Body of pancreas (tissue), 4 donors: ENCODE data around the gene RHOC. TPM values are rescaled to one million over a fixed set of nuclear protein-coding genes. Genes with fewer than 3 reads are reported as not detected.

ENCODE experiments used
- ATAC-seq: fragments of 150-250 bp; one replicate; pipeline ENCODE4 v1.9.1; 2016
- DNase-seq, 4 donors: peaks; one replicate each; pipeline ENCODE4 v3.0.0-alpha.2; 2019
- H3K27ac ChIP-seq, 4 donors: fragments of 200-600 bp; sonication (generic); 1 replicate in 3 of 4; 2 replicates in 1 of 4; pipeline versions ENCODE4 v1.5.1 to v1.6.1; 2016 to 2019; ENCODE audit warnings: mild to moderate bottlenecking in 1 of 4, mixed read lengths in 1 of 4, moderate library complexity in 1 of 4
- H3K27me3 ChIP-seq, 2 donors: fragments of 200-600 bp; sonication (generic); one replicate each; pipeline ENCODE4 v1.6.0; 2016; ENCODE audit warnings: mild to moderate bottlenecking in 1 of 2
- H3K36me3 ChIP-seq, 2 donors: fragments of 200-600 bp; sonication (generic); replicated peaks in 1 of 2; 2 replicates each; pipeline ENCODE4 v1.5.1; 2016; ENCODE audit warnings: low read depth in 2 of 2; ENCODE audit not compliant: insufficient read depth in 1 of 2
- H3K4me1 ChIP-seq: fragments of 200-600 bp; sonication (generic); one replicate; pipeline ENCODE4 v1.6.0; 2016
- H3K4me3 ChIP-seq, 2 donors: fragments of 200-600 bp; sonication (generic); 1 replicate in 1 of 2; 2 replicates in 1 of 2; pipeline ENCODE4 v1.5.1; 2016 to 2019
- H3K9me3 ChIP-seq, 3 donors: fragments of 200-600 bp; sonication (generic); 1 replicate in 2 of 3; 2 replicates in 1 of 3; pipeline ENCODE4 v1.5.1; 2016
- CTCF ChIP-seq, 7 experiments: fragments of 450-650 bp in 4 of 7; fragments of 200-600 bp in 3 of 7; sonication (generic) in 3 of 7; IDR thresholded peaks; one replicate each; pipeline ENCODE4 v1.5.1; 2016 to 2019; ENCODE audit warnings: antibody characterized with exemption in 7 of 7
- POLR2A ChIP-seq, 3 donors: fragments of 450-650 bp; IDR thresholded peaks; one replicate each; pipeline ENCODE4 v1.6.1; 2016; ENCODE audit warnings: antibody characterized with exemption in 3 of 3, mild to moderate bottlenecking in 2 of 3
- WGBS, 2 donors: methylation state at CpG; one replicate each; pipeline ENCODE4 v1.1.5; 2017; 5-methylcytosine and 5-hydroxymethylcytosine counted together
- intact Hi-C: fragments of 100-400 bp; cut with DNase I; formaldehyde crosslinking; loops from one replicate; pipeline ENCODE4 v1.15.1; 2023
- total RNA-seq, 2 donors: library from RNA; depleted of rRNA; stranded (reverse); fragments of >200 nt; gene quantifications; one replicate each; pipeline ENCODE4 v1.1.0, GENCODE V29; 2016

RHOC gene
- 100 to 1,000 TPM in 1 of 2 donors, 10 to 100 TPM in 1; 75.5 to 136 TPM for total RNA-seq

GRCh38 chr1:112706505-112707220 lies at the start of gene RHOC:
RHOC (minus strand) TSS chr1:112707127; CDS start chr1:112703799, 3,328 bp downstream.
- H3K27ac ChIP-seq = peak within 1 kb of the TSS; percentile 89 to 95 (median 90)
- peak within 1 kb of the TSS; percentile 65 to 72 for H3K4me3 ChIP-seq
- no peaks in the 10 kb centered on the region for H3K36me3 ChIP-seq
- no peaks in the 10 kb centered on the region for H3K27me3 ChIP-seq
- TF ChIP-seq POLR2A (IDR thresholded peaks at IDR 0.05) = peak; percentile 69 to 81 (median 77)
- TF ChIP-seq CTCF (IDR thresholded peaks at IDR 0.05) = no peak
- 1% methylated on average over 23 to 50 of the region's 61 CpGs for WGBS, 2 donors
- H3K9me3 ChIP-seq = no peaks in the 10 kb centered on the region
- intact Hi-C loops = no loop called here
- DNase-seq (peak; percentile 68 to 81 (median 75)), ATAC-seq (peak; percentile 84)
- peaks cover 43% of the 10 kb centered on the region for H3K4me1 ChIP-seq

DNA sequence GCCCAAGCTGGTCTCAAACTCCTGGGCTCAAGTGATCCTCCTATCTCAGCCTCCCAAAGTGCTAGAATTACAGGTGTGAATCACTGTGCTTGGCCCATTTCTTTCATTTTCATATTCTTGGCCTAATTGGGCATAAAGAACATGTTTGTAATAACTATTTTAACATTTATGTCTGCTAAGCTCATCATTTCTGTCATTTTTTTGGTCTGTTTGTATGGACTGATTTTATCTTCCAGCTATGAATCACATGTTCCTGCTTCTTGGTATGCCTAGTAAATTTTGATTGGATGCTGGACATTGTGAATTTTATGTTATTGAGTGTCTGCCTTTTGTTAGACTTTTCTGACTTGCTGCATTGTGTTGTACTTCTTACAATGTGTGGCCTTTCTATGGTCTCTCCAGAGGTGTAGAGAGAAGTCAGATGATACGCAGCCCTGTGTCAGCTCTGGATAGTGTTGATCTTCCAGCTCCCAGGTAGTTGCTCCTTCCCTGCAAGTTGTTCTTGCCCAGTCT lies 47.2 kb upstream of the RHOC start:
- H3K27ac ChIP-seq = no peak overlapping the region
- H3K36me3 ChIP-seq = no peaks in the 10 kb centered on the region
- H3K4me1 ChIP-seq = no peaks in the 10 kb centered on the region
- no peaks in the 10 kb centered on the region for H3K27me3 ChIP-seq
- H3K4me3 ChIP-seq = no peak overlapping the region
- no peak for DNase-seq
- WGBS, 2 donors = 0 to 4% methylated on average over 1 of the region's 1 CpG
- TF ChIP-seq CTCF (IDR thresholded peaks at IDR 0.05) = no peak
- no peak for TF ChIP-seq POLR2A (IDR thresholded peaks at IDR 0.05)
- intact Hi-C loops = no loop called here
- no peak for ATAC-seq
- H3K9me3 ChIP-seq = no peaks in the 10 kb centered on the region

DNA sequence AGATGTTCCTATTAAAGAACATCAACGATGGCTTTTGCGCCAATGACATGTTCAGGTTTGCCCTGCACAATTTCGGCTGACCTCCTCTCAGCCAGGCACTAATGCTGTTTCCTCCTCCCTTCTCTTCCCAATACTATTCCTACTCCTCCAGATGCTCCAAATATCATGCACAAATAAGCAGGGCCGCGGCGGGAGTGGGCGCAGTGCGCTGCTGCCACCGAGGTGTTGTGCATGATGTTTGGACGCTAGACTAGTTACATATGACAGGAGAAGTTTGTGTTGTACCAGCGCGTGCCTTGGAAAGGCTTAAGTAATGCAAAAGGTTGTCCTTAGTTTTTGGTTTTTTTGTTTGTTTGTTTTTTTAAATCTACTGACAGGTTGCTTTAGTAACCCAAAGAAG lies 41.5 kb upstream of the RHOC start:
- DNase-seq = no peak
- Histone ChIP-seq H3K36me3 (no peaks in the 10 kb centered on the region), H3K27ac (no peak overlapping the region), H3K4me3 (no peak overlapping the region), H3K27me3 (peaks cover 0 to 7% of the 10 kb centered on the region in 2 donors), H3K4me1 (peaks cover 9% of the 10 kb centered on the region), H3K9me3 (no peaks in the 10 kb centered on the region)
- ATAC-seq = no peak
- intact Hi-C loops = no loop called here
- TF ChIP-seq POLR2A (IDR thresholded peaks at IDR 0.05) = no peak
- no peak for TF ChIP-seq CTCF (IDR thresholded peaks at IDR 0.05)
- 86 to 89% methylated on average over 12 of the region's 12 CpGs for WGBS, 2 donors

DNA sequence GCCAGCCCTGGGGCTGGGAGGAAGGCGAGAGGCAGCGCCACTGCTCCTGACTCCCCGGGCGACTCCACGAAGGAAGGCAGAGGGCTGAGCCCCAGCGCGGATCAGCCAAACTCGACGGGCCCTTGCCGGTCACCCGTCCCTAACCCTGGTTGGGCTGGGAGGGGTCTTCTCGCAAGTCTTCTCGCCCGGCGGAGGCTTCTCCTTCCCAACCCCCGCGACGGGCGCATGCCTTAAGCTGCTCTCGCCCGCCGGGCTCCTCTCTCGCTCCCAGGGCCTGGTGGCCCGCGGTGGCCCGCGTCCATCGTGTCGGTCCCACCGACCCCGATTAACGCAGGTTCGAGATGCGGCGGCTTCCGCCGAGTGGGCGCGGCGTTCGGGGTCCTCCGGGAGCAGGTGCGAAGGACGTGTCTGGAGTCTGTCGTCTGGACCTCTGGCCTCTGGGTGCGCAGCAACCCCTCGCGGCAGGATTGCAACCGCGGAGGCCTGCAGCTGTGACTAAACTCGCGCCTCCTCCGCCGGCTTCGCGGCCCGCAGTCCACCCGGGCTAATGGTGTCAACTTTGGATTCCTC lies 37.2 kb upstream of the RHOC start:
- TF ChIP-seq POLR2A (IDR thresholded peaks at IDR 0.05) (no peak), CTCF (IDR thresholded peaks at IDR 0.05) (peak in 4 of 7 experiments; percentile 12 to 23 (median 18))
- peaks cover 0 to 14% of the 10 kb centered on the region in 2 donors for H3K27me3 ChIP-seq

More for the DNA sequence above, 37.2 kb upstream of the RHOC start:
- Histone ChIP-seq H3K4me3 (no peak overlapping the region), H3K27ac (no peak overlapping the region), H3K4me1 (peaks cover 9% of the 10 kb centered on the region), H3K36me3 (no peaks in the 10 kb centered on the region), H3K9me3 (no peaks in the 10 kb centered on the region)
- no peak for ATAC-seq
- intact Hi-C loops = no loop called here
- peak in 3 of 4 donors; percentile 17 to 30 (median 23) for DNase-seq
- WGBS, 2 donors = 5% methylated on average over 54 of the region's 58 CpGs; no CpG with 5 or more reads in 1 of the 2 donors
